SK-N-SH (cell line): ENCODE measurements around the gene NIF3L1. TPM values are rescaled to one million over a fixed set of nuclear protein-coding genes. Genes with fewer than 3 reads are reported as not detected.
A peak's percentile ranks its signal among the peaks of the same experiment; 100 is the strongest.

ENCODE experiments used
- CTCF ChIA-PET: fragments of 300-600, 350-600 bp; formaldehyde crosslinking; extraction: SDS; loops from one replicate; lab custom pipeline; 2021; lab: Yijun Ruan, JAX
- POLR2A ChIA-PET: fragments of 350-600 bp; sonication (Branson Sonifier 250); formaldehyde crosslinking; extraction: SDS; loops from one replicate; lab custom pipeline; 2020; ENCODE audit warnings: antibody characterized with exemption, inconsistent platforms; lab: Yijun Ruan, JAX
- DNase-seq: peaks from one replicate; pipeline ENCODE4 v3.0.0; 2012
- H2AFZ ChIP-seq: fragments of 200-600 bp; sonication (generic); 2 replicates; pipeline ENCODE4 v1.8.1; 2016; ENCODE audit warnings: antibody characterized with exemption, mild to moderate bottlenecking, low read depth
- H3F3A ChIP-seq: fragments of 200-600 bp; sonication (generic); replicated peaks from 2 replicates; pipeline ENCODE3; 2016; ENCODE audit warnings: antibody characterized with exemption, mild to moderate bottlenecking; ENCODE audit not compliant: insufficient read depth
- H3K27ac ChIP-seq, 2 experiments: fragments of 200-500 bp in 1 of 2; fragments of 200-600 bp in 1 of 2; sonication (Bioruptor generic) in 1 of 2; sonication (generic), shearing (Covaris generic) in 1 of 2; 2 replicates each; pipeline versions ENCODE4 v1.5.1 to v1.6.1; 2014 to 2016; ENCODE audit warnings: low read depth in 2 of 2, inconsistent platforms in 1 of 2, low read length in 1 of 2, mild to moderate bottlenecking in 1 of 2, mixed read lengths in 1 of 2
- H3K27me3 ChIP-seq: fragments of 200-600 bp; sonication (generic), shearing (Covaris generic); 2 replicates; pipeline ENCODE4 v1.6.1; 2016; ENCODE audit warnings: mixed run types; ENCODE audit not compliant: insufficient read depth
- H3K36me3 ChIP-seq, 2 experiments: fragments of 200-500 bp in 1 of 2; fragments of 200-600 bp in 1 of 2; sonication (Bioruptor generic) in 1 of 2; sonication (generic) in 1 of 2; replicated peaks in 1 of 2; 2 replicates each; pipeline versions ENCODE3 to v1.5.1; 2014 to 2016; ENCODE audit warnings: low read length in 1 of 2, mild to moderate bottlenecking in 1 of 2; ENCODE audit not compliant: insufficient read depth in 2 of 2, control insufficient read depth in 1 of 2
- H3K4me1 ChIP-seq, 2 experiments: fragments of 200-500 bp in 1 of 2; fragments of 200-600 bp in 1 of 2; sonication (Bioruptor generic) in 1 of 2; sonication (generic), shearing (Covaris generic) in 1 of 2; 2 replicates each; pipeline versions ENCODE4 v1.5.1 to v1.6.1; 2014 to 2016; ENCODE audit warnings: low read depth in 1 of 2, low read length in 1 of 2, mixed run types in 1 of 2; ENCODE audit not compliant: insufficient read depth in 2 of 2, control insufficient read depth in 1 of 2
- H3K4me2 ChIP-seq: fragments of 200-600 bp; sonication (generic), shearing (Covaris generic); 2 replicates; pipeline ENCODE4 v1.6.1; 2017; ENCODE audit warnings: mixed run types
- H3K4me3 ChIP-seq, 2 experiments: fragments of 200-500 bp in 1 of 2; fragments of 200-600 bp in 1 of 2; sonication (Bioruptor generic) in 1 of 2; sonication (generic), shearing (Covaris generic) in 1 of 2; 2 replicates each; pipeline versions ENCODE4 v1.5.1 to v1.8.1; 2014 to 2016; ENCODE audit warnings: low read depth in 2 of 2, inconsistent platforms in 1 of 2, low read length in 1 of 2, mild to moderate bottlenecking in 1 of 2, mixed read lengths in 1 of 2, moderate library complexity in 1 of 2
- H3K79me2 ChIP-seq: fragments of 200-600 bp; sonication (generic); 2 replicates; pipeline ENCODE4 v1.8.1; 2017; ENCODE audit warnings: mild to moderate bottlenecking; ENCODE audit not compliant: insufficient read depth
- H3K9ac ChIP-seq: fragments of 200-600 bp; sonication (generic); 2 replicates; pipeline ENCODE4 v1.6.1; 2017; ENCODE audit warnings: mixed run types
- H3K9me2 ChIP-seq: fragments of 200-600 bp; sonication (generic); 2 replicates; pipeline ENCODE4 v1.6.1; 2017; ENCODE audit warnings: mixed run types
- H3K9me3 ChIP-seq: fragments of 200-600 bp; sonication (generic); 2 replicates; pipeline ENCODE4 v1.6.1; 2017; ENCODE audit warnings: mixed run types, mild to moderate bottlenecking, moderate library complexity
- H4K20me1 ChIP-seq: fragments of 200-600 bp; sonication (generic); 2 replicates; pipeline ENCODE4 v1.6.1; 2017; ENCODE audit warnings: mild to moderate bottlenecking, mixed run types; ENCODE audit not compliant: insufficient read depth
- ELF1 ChIP-seq: IDR thresholded peaks from 2 replicates; pipeline ENCODE4 v1.4.0; 2012
- FOSL2 ChIP-seq: IDR thresholded peaks from 2 replicates; pipeline ENCODE4 v1.4.0; 2012; ENCODE audit warnings: low read depth, mild to moderate bottlenecking, moderate library complexity, borderline replicate concordance
- FOXM1 ChIP-seq: IDR thresholded peaks from 2 replicates; pipeline ENCODE4 v1.4.0; 2012; ENCODE audit warnings: low read depth, mild to moderate bottlenecking
- GABPA ChIP-seq: IDR thresholded peaks from 2 replicates; pipeline ENCODE4 v1.4.0; 2012; ENCODE audit warnings: low read depth, mild to moderate bottlenecking
- MEF2A ChIP-seq: IDR thresholded peaks from 2 replicates; pipeline ENCODE4 v1.4.0; 2012; ENCODE audit warnings: low read depth, borderline replicate concordance
- NFIC ChIP-seq: IDR thresholded peaks from 2 replicates; pipeline ENCODE4 v1.4.0; 2012; ENCODE audit warnings: borderline replicate concordance
- NRF1 ChIP-seq: IDR thresholded peaks from 2 replicates; pipeline ENCODE4 v1.6.1; 2012; ENCODE audit warnings: low read depth, mild to moderate bottlenecking, low read length
- POLR2AphosphoS5 ChIP-seq: IDR thresholded peaks from 2 replicates; pipeline ENCODE4 v1.6.1; 2012; ENCODE audit warnings: low read depth, low read length
- RAD21 ChIP-seq: IDR thresholded peaks from 2 replicates; pipeline ENCODE4 v1.6.1; 2012; ENCODE audit warnings: mild to moderate bottlenecking, low read length
- RCOR1 ChIP-seq: fragments of 150-350 bp; IDR thresholded peaks from 2 replicates; pipeline ENCODE4 v1.6.1; 2017; ENCODE audit warnings: antibody characterized with exemption, low read length
- SIN3A ChIP-seq: IDR thresholded peaks from 2 replicates; pipeline ENCODE4 v1.6.1; 2012; ENCODE audit warnings: low read depth, mild to moderate bottlenecking, low read length, moderate library complexity, borderline replicate concordance
- SMC3 ChIP-seq: IDR thresholded peaks from 2 replicates; pipeline ENCODE4 v1.6.1; 2012; ENCODE audit warnings: low read depth, low read length, improper control_type of control experiment
- TAF1 ChIP-seq: IDR thresholded peaks from 2 replicates; pipeline ENCODE4 v1.6.1; 2012; ENCODE audit warnings: low read depth, mild to moderate bottlenecking, low read length, moderate library complexity, borderline replicate concordance
- WGBS: methylation state at CpG from one replicate; pipeline ENCODE4 v1.1.6; 2017; ENCODE audit warnings: low lambda C conversion rate; 5-methylcytosine and 5-hydroxymethylcytosine counted together
- polyA plus RNA-seq, 3 experiments: library from polyadenylated mRNA; depleted of rRNA; stranded (reverse); fragments of >200 nt; gene quantifications; 2 replicates each; pipeline ENCODE4 v1.2.3, GENCODE V29; 2012
- TF ChIP-seq, protein P1 (sequence below): IDR thresholded peaks from 2 replicates; pipeline ENCODE4 v1.6.1; 2012; ENCODE audit warnings: mild to moderate bottlenecking, low read depth, low read length, moderate library complexity
- TF ChIP-seq, protein P2 (sequence below): IDR thresholded peaks from 2 replicates; pipeline ENCODE4 v1.4.0; 2012; ENCODE audit warnings: low read depth
- TF ChIP-seq, protein P3 (sequence below): IDR thresholded peaks from 2 replicates; pipeline ENCODE4; 2012
- TF ChIP-seq, protein P4 (sequence below): fragments of 200-600 bp; sonication (generic); IDR thresholded peaks from 2 replicates; pipeline ENCODE4 v1.6.1; 2017; ENCODE audit warnings: antibody characterized with exemption, mild to moderate bottlenecking, moderate library complexity

The NIF3L1 gene
- polyA plus RNA-seq, 1 of the 3 experiments (the other 2 are of a cell fraction), result 52.4 TPM

DNA sequence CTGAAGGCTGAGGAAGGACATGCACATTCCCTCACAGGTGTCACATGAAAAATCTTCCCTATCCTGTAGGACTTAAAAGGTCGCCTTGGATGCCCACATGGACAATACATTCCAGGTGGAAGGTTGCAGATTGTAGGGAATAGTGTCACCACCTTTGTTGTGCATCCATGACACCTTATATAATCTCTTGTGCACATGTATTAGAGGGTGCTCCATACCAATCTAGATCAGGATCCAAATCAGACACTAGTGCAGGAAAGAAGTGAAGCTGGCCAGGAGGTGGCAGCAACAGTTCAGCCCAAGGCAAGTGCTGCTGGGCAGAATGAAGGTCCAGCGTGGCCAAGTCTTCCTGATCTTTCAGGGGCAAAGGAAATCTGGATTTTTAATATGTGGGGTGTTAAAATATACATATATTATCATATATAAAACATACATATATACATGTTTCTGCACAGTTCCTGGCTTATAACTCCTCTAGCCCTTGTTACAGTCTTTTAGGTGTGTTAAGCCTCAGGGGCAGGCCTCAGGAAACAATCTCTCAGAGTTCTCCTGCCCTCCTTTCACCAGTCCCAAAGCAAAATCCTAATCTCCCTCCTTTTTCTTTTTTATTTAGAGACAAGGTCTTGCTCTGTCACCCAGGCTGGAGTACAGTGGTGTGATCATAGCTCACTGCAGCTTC lies 16.6 kb downstream of the NIF3L1 start:
- H3F3A ChIP-seq, result peaks cover 42% of the 10 kb centered on the region

DNA sequence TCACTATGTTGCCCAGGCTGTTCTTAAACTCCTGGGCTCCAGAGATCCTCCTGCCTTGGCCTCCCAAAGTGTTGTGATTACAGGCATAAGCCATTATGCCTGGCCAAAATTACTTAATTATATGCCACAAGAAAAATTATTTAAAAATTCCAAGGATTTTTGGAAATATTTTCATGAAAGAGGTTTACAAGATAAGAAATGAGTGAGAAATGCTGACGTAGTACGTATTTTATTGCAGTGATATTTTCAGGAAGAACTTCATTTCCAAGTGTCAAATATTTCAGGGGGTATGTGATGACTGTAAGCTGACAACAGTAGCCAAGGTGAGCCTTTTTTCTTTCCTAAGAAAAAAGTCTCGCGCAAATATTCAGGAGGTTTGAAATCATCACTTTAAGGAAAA lies 20.8 kb downstream of the NIF3L1 start:
- Histone ChIP-seq H4K20me1 (no peaks in the 10 kb centered on the region), H3K79me2 (no peaks in the 10 kb centered on the region), H3K27ac (no peak overlapping the region), H3K9me3 (no peaks in the 10 kb centered on the region), H3K9me2 (no peaks in the 10 kb centered on the region), H3K27me3 (no peaks in the 10 kb centered on the region), H3K36me3 (peaks cover 52 to 63% of the 10 kb centered on the region in 2 experiments), H3K4me3 (no peak overlapping the region), H3K4me2 (no peak overlapping the region), H2AFZ (no peak overlapping the region), H3F3A (peaks cover 31% of the 10 kb centered on the region), H3K9ac (no peak overlapping the region), H3K4me1 (no peaks in the 10 kb centered on the region)
- DNase-seq, result no peak
- ChIA-PET CTCF (interaction anchor here (0.9 to 1.1 kb wide), 2 partner anchors 9 to 248 kb away, joined by 3 read pairs; no protein-coding TSS in a partner anchor), POLR2A (no interaction called here)
- WGBS, result 97% methylated on average over 4 of the region's 4 CpGs
- TF ChIP-seq NFIC (no peak), POLR2AphosphoS5 (no peak), SMC3 (no peak), NRF1 (no peak), TAF1 (no peak), MEF2A (no peak), FOXM1 (no peak), RCOR1 (no peak), ELF1 (no peak), FOSL2 (no peak)
- TF ChIP-seq, protein P1, sequence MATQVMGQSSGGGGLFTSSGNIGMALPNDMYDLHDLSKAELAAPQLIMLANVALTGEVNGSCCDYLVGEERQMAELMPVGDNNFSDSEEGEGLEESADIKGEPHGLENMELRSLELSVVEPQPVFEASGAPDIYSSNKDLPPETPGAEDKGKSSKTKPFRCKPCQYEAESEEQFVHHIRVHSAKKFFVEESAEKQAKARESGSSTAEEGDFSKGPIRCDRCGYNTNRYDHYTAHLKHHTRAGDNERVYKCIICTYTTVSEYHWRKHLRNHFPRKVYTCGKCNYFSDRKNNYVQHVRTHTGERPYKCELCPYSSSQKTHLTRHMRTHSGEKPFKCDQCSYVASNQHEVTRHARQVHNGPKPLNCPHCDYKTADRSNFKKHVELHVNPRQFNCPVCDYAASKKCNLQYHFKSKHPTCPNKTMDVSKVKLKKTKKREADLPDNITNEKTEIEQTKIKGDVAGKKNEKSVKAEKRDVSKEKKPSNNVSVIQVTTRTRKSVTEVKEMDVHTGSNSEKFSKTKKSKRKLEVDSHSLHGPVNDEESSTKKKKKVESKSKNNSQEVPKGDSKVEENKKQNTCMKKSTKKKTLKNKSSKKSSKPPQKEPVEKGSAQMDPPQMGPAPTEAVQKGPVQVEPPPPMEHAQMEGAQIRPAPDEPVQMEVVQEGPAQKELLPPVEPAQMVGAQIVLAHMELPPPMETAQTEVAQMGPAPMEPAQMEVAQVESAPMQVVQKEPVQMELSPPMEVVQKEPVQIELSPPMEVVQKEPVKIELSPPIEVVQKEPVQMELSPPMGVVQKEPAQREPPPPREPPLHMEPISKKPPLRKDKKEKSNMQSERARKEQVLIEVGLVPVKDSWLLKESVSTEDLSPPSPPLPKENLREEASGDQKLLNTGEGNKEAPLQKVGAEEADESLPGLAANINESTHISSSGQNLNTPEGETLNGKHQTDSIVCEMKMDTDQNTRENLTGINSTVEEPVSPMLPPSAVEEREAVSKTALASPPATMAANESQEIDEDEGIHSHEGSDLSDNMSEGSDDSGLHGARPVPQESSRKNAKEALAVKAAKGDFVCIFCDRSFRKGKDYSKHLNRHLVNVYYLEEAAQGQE, result no peak
- TF ChIP-seq, protein P2, sequence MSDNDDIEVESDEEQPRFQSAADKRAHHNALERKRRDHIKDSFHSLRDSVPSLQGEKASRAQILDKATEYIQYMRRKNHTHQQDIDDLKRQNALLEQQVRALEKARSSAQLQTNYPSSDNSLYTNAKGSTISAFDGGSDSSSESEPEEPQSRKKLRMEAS, result no peak
- TF ChIP-seq, protein P3, sequence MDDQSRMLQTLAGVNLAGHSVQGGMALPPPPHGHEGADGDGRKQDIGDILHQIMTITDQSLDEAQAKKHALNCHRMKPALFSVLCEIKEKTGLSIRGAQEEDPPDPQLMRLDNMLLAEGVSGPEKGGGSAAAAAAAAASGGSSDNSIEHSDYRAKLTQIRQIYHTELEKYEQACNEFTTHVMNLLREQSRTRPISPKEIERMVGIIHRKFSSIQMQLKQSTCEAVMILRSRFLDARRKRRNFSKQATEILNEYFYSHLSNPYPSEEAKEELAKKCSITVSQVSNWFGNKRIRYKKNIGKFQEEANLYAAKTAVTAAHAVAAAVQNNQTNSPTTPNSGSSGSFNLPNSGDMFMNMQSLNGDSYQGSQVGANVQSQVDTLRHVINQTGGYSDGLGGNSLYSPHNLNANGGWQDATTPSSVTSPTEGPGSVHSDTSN, result no peak

More for the DNA sequence above, 16.6 kb downstream of the NIF3L1 start:
- no peak overlapping the region for H3K27ac ChIP-seq
- peaks cover 44 to 64% of the 10 kb centered on the region in 2 experiments for H3K36me3 ChIP-seq
- no peak overlapping the region for H3K4me2 ChIP-seq
- TF ChIP-seq POLR2AphosphoS5 (peak; percentile 55; the same call in 1 of the 2 replicates), RAD21 (peak; percentile 75), SIN3A (0 out of 2 replicates have a peak, but pooled peaks have one; percentile 41), GABPA (no peak), SMC3 (peak; percentile 74)
- TF ChIP-seq, protein P3, result no peak
- TF ChIP-seq, protein P4, sequence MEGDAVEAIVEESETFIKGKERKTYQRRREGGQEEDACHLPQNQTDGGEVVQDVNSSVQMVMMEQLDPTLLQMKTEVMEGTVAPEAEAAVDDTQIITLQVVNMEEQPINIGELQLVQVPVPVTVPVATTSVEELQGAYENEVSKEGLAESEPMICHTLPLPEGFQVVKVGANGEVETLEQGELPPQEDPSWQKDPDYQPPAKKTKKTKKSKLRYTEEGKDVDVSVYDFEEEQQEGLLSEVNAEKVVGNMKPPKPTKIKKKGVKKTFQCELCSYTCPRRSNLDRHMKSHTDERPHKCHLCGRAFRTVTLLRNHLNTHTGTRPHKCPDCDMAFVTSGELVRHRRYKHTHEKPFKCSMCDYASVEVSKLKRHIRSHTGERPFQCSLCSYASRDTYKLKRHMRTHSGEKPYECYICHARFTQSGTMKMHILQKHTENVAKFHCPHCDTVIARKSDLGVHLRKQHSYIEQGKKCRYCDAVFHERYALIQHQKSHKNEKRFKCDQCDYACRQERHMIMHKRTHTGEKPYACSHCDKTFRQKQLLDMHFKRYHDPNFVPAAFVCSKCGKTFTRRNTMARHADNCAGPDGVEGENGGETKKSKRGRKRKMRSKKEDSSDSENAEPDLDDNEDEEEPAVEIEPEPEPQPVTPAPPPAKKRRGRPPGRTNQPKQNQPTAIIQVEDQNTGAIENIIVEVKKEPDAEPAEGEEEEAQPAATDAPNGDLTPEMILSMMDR, result peak; percentile 78
- H2AFZ ChIP-seq, result no peak overlapping the region
- H3K9me2 ChIP-seq, result no peaks in the 10 kb centered on the region
- WGBS, result 55% methylated on average over 2 of the region's 2 CpGs
- ChIA-PET CTCF (interaction anchor here (0.6 to 4.9 kb wide), 24 partner anchors 9 to 326 kb away, joined by 3 to 58 read pairs (median 4); partner anchors contain the start of genes CFLAR, HYCC2 and NDUFB3), POLR2A (interaction anchor here (1.0 kb wide), 1 partner anchor 42 kb away, joined by 3 read pairs; the partner anchor contains the start of gene CLK1)
- no peaks in the 10 kb centered on the region for H3K9me3 ChIP-seq
- no peaks in the 10 kb centered on the region for H3K27me3 ChIP-seq
- no peak overlapping the region; a peak in 1 of 4 replicates for H3K4me3 ChIP-seq
- no peak overlapping the region for H3K9ac ChIP-seq
- H3K4me1 ChIP-seq, result no peaks in the 10 kb centered on the region; a peak in 1 of 4 replicates
- peak; percentile 52 for DNase-seq
- H4K20me1 ChIP-seq, result no peaks in the 10 kb centered on the region
- H3K79me2 ChIP-seq, result no peaks in the 10 kb centered on the region
